GM06990 (cell line): ENCODE measurements around the gene COPS6.
A peak's percentile ranks its signal among the peaks of the same experiment; 100 is the strongest.
"Not testable (repeated sequence)": the region's sequence is repeated elsewhere in the genome, so short reads cannot be mapped to it uniquely, and the experiment has no call there.

ENCODE experiments used
- DNase-seq: peaks from one replicate; pipeline ENCODE4 v3.0.0-alpha.2; 2011; ENCODE audit not compliant: insufficient read length; ENCODE audit errors: extremely low read depth
- H3K27me3 ChIP-seq: replicated peaks from 2 replicates; pipeline ENCODE4 v1.6.0; 2011; ENCODE audit warnings: low read length; ENCODE audit not compliant: control insufficient read depth, insufficient read depth
- H3K36me3 ChIP-seq: 2 replicates; pipeline ENCODE4 v1.5.1; 2011; ENCODE audit warnings: low read length; ENCODE audit not compliant: control insufficient read depth, insufficient read depth
- H3K4me3 ChIP-seq: replicated peaks from 2 replicates; pipeline ENCODE4 v1.5.1; 2011; ENCODE audit warnings: low read depth, mild to moderate bottlenecking, control low read depth, low read length
- TF ChIP-seq, protein P1 (sequence below): IDR thresholded peaks from 2 replicates; pipeline ENCODE4 v1.5.1; 2011; ENCODE audit warnings: low read length, control low read depth, mild to moderate bottlenecking, inconsistent platforms; ENCODE audit not compliant: insufficient read depth, poor library complexity, severe bottlenecking

COPS6 gene

GRCh38 chr7:100126931-100127865 lies 38.4 kb downstream of the COPS6 start, which contains the start of gene MBLAC1:
MBLAC1 (plus strand) TSS chr7:100126967; CDS start chr7:100127396, 429 bp downstream.
- TF ChIP-seq, protein P1, sequence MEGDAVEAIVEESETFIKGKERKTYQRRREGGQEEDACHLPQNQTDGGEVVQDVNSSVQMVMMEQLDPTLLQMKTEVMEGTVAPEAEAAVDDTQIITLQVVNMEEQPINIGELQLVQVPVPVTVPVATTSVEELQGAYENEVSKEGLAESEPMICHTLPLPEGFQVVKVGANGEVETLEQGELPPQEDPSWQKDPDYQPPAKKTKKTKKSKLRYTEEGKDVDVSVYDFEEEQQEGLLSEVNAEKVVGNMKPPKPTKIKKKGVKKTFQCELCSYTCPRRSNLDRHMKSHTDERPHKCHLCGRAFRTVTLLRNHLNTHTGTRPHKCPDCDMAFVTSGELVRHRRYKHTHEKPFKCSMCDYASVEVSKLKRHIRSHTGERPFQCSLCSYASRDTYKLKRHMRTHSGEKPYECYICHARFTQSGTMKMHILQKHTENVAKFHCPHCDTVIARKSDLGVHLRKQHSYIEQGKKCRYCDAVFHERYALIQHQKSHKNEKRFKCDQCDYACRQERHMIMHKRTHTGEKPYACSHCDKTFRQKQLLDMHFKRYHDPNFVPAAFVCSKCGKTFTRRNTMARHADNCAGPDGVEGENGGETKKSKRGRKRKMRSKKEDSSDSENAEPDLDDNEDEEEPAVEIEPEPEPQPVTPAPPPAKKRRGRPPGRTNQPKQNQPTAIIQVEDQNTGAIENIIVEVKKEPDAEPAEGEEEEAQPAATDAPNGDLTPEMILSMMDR, result no peak
- DNase-seq, result peak; percentile 90

DNA sequence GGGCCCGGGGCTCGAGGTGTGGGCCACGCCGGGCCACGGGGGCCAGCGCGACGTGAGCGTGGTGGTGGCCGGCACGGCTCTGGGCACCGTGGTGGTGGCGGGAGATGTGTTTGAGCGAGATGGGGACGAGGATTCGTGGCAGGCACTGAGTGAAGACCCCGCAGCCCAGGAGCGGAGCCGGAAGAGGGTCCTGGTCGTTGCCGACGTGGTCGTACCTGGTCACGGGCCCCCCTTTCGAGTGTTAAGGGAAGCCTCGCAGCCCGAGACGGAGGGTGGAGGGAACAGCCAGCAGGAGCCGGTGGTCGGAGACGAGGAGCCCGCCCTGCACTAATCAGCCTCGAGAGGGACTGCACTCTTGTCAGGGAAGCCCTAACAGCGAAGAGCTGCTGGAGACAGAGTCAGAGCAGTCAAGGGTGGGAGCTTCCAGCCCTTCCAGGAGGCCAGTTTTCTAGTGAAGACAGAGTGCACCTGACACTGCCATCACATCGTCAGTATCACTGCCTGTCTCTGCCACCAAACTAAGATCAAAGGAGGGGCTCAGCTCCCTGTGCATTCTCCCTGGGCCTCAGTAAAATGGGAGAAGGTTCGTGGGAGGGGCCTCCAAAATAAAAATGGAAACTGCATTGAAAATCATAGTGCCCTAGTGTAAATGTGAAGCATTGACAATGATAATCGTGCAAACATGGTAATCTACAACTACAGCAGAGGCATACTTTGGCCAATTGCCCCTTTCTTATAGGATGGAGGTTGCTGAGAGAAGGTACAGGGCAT lies 39.3 kb downstream of the COPS6 start:
- no peaks in the 10 kb centered on the region for H3K36me3 ChIP-seq
- TF ChIP-seq, protein P1, result no peak
- H3K27me3 ChIP-seq, result no peaks in the 10 kb centered on the region
- DNase-seq, result peak; percentile 46
- peak overlapping the region; percentile 87 for H3K4me3 ChIP-seq

More at GRCh38 chr7:100126931-100127865, 38.4 kb downstream of the COPS6 start, which contains the start of gene MBLAC1:
- Histone ChIP-seq H3K36me3 (no peaks in the 10 kb centered on the region; the same call in 1 of the 2 replicates), H3K4me3 (peak within 1 kb of the TSS; percentile 87), H3K27me3 (no peaks in the 10 kb centered on the region)

DNA sequence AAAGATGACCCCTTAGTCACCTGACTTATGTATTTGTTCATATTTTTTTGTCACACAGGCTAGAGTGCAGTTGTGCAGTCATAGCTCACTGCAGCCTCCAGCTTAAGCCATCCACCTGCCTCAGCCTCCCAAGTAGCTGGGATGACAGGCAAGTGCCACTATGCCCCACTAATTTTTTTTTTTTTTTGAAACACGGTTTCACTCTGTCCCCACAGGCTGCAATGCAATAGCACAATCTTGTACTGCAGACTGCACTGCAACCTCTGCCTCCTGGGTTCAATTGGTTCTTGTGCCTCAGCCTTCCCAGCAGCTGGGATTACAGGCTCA lies 39.8 kb downstream of the COPS6 start:
- Histone ChIP-seq H3K27me3 (no peaks in the 10 kb centered on the region), H3K4me3 (no peak overlapping the region), H3K36me3 (no peaks in the 10 kb centered on the region)
- TF ChIP-seq, protein P1, result no peak
- DNase-seq, result no peak

- H3K36me3 ChIP-seq, DNase-seq, H3K27me3 ChIP-seq, H3K4me3 ChIP-seq: not testable (repeated sequence)
Observed at GRCh38 chr7:100130220-100130607, 41.4 kb downstream of the COPS6 start.

- TF ChIP-seq, protein P1, result peak; percentile 81
- peak; percentile 63 for DNase-seq
- H3K27me3 ChIP-seq, result no peaks in the 10 kb centered on the region
- no peak overlapping the region for H3K4me3 ChIP-seq
- H3K36me3 ChIP-seq, result no peaks in the 10 kb centered on the region
Observed at GRCh38 chr7:100130608-100131453, 42.1 kb downstream of the COPS6 start.

DNA sequence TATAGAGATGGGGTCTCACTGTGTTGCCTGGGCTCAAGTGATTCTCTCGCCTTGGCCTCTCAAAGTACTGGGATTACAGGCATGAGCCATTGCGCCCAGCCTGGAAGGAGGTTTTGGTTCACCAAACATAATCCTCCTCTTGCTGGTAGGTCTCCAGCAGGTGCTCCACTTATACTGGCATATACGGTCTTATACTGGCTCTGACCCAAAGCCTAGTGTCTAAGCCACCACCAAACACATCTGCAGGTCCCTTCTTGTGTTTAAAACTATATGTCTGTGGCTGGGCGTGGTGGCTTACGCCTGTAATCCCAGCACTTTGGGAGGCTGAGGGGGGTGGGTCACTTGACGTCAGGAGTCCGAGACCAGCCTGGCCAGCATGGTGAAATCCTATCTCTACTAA lies 43.4 kb downstream of the COPS6 start:
- no peaks in the 10 kb centered on the region for H3K36me3 ChIP-seq

More for the DNA sequence above, 43.4 kb downstream of the COPS6 start:
- no peak overlapping the region for H3K4me3 ChIP-seq
- TF ChIP-seq, protein P1, result no peak
- DNase-seq, result no peak
- H3K27me3 ChIP-seq, result no peaks in the 10 kb centered on the region
